IMR-90 (cell line): Measurements from ENCODE around the gene CD300C. TPM values are rescaled to one million over a fixed set of nuclear protein-coding genes. Genes with fewer than 3 reads are reported as not detected.

Source experiments
- ATAC-seq: fragments of 200-7000 bp; cut with Tn5 transposase; 2 replicates; pipeline ENCODE4 v1.9.1; 2020; ENCODE audit warnings: low read depth, mild to moderate bottlenecking, moderate library complexity
- BruUV-seq: library from RNA; stranded (reverse); fragments of 400-500 nt; replicated peaks from 2 replicates; lab custom pipeline; 2021; lab: Mats Ljungman, UMichigan
- CTCF ChIA-PET: fragments of 300-600 bp; formaldehyde crosslinking; extraction: SDS; loops from one replicate; lab custom pipeline; 2021; ENCODE audit warnings: antibody characterized with exemption; lab: Yijun Ruan, JAX
- POLR2A ChIA-PET: fragments of 300-600 bp; sonication (Branson Sonifier 250); formaldehyde crosslinking; loops from one replicate; lab custom pipeline; 2022; ENCODE audit warnings: antibody characterized with exemption; ENCODE audit not compliant: unreplicated experiment; lab: Charles Lee
- DNase-seq: peaks from one replicate; pipeline ENCODE4 v3.0.0; 2013
- H2AFZ ChIP-seq: replicated peaks from 2 replicates; pipeline ENCODE3; 2013; ENCODE audit warnings: low read length, mild to moderate bottlenecking; ENCODE audit not compliant: poor library complexity
- H2AK5ac ChIP-seq: 2 replicates; pipeline ENCODE4 v1.6.1; 2013; ENCODE audit warnings: low read depth, low read length, inconsistent platforms
- H2AK9ac ChIP-seq: replicated peaks from 2 replicates; pipeline ENCODE3; 2013; ENCODE audit warnings: mild to moderate bottlenecking, low read depth, low read length, moderate library complexity; ENCODE audit not compliant: poor library complexity
- H2BK120ac ChIP-seq: 2 replicates; pipeline ENCODE4 v1.6.1; 2013; ENCODE audit warnings: low read depth, low read length, inconsistent platforms
- H2BK15ac ChIP-seq: 3 replicates; pipeline ENCODE4 v1.6.1; 2013; ENCODE audit warnings: low read depth, low read length, inconsistent platforms
- H2BK20ac ChIP-seq: 2 replicates; pipeline ENCODE4 v1.6.1; 2013; ENCODE audit warnings: low read depth, mild to moderate bottlenecking, inconsistent platforms, low read length, moderate library complexity
- H2BK5ac ChIP-seq: 2 replicates; pipeline ENCODE4 v1.6.1; 2013; ENCODE audit warnings: mild to moderate bottlenecking, low read depth, low read length, inconsistent platforms; ENCODE audit not compliant: poor library complexity, severe bottlenecking
- H3K14ac ChIP-seq: replicated peaks from 2 replicates; pipeline ENCODE4 v1.6.1; 2013; ENCODE audit warnings: low read depth, low read length, inconsistent platforms
- H3K18ac ChIP-seq: 2 replicates; pipeline ENCODE4 v1.6.1; 2013; ENCODE audit warnings: low read depth, low read length, control low read depth
- H3K23ac ChIP-seq: 2 replicates; pipeline ENCODE4 v1.6.1; 2013; ENCODE audit warnings: low read depth, low read length, inconsistent platforms
- H3K27ac ChIP-seq: 2 replicates; pipeline ENCODE4 v1.5.1; 2013; ENCODE audit warnings: mild to moderate bottlenecking, control low read depth, low read length; ENCODE audit not compliant: insufficient read depth
- H3K27me3 ChIP-seq: 2 replicates; pipeline ENCODE4 v1.6.1; 2013; ENCODE audit warnings: low read length; ENCODE audit not compliant: control insufficient read depth, insufficient read depth
- H3K36me3 ChIP-seq: 2 replicates; pipeline ENCODE4 v1.6.1; 2013; ENCODE audit warnings: low read length, mixed read lengths; ENCODE audit not compliant: control insufficient read depth, insufficient read depth
- H3K4ac ChIP-seq: 2 replicates; pipeline ENCODE4 v1.6.1; 2013; ENCODE audit warnings: low read depth, low read length, inconsistent platforms
- H3K4me1 ChIP-seq: 2 replicates; pipeline ENCODE4 v1.6.1; 2013; ENCODE audit warnings: low read length, mixed read lengths; ENCODE audit not compliant: control insufficient read depth, insufficient read depth
- H3K4me2 ChIP-seq: 2 replicates; pipeline ENCODE4 v1.6.1; 2013; ENCODE audit warnings: low read depth, mild to moderate bottlenecking, control low read depth, low read length, moderate library complexity
- H3K4me3 ChIP-seq: 2 replicates; pipeline ENCODE4 v1.5.1; 2013; ENCODE audit warnings: low read depth, mild to moderate bottlenecking, control low read depth, low read length, moderate library complexity; ENCODE audit not compliant: insufficient read depth
- H3K56ac ChIP-seq: 2 replicates; pipeline ENCODE4 v1.6.1; 2013; ENCODE audit warnings: low read length, inconsistent platforms; ENCODE audit not compliant: insufficient read depth; ENCODE audit errors: extremely low read depth
- H3K79me1 ChIP-seq, 2 experiments: 2 replicates each; pipeline ENCODE4 v1.6.1; 2013; ENCODE audit warnings: low read length in 2 of 2, inconsistent platforms in 1 of 2, low read depth in 1 of 2
- H3K9ac ChIP-seq: 2 replicates; pipeline ENCODE4 v1.6.1; 2013; ENCODE audit warnings: low read depth, low read length, control low read depth
- H3K9me1 ChIP-seq: 2 replicates; pipeline ENCODE4 v1.6.1; 2013; ENCODE audit warnings: low read length, inconsistent platforms; ENCODE audit not compliant: insufficient read depth
- H3K9me3 ChIP-seq: 2 replicates; pipeline ENCODE4 v1.6.1; 2013; ENCODE audit warnings: low read length; ENCODE audit not compliant: control insufficient read depth, insufficient read depth
- H4K20me1 ChIP-seq: 2 replicates; pipeline ENCODE4 v1.6.1; 2013; ENCODE audit warnings: low read length, inconsistent platforms; ENCODE audit not compliant: insufficient read depth
- H4K5ac ChIP-seq: 2 replicates; pipeline ENCODE4 v1.6.1; 2013; ENCODE audit warnings: mild to moderate bottlenecking, low read depth, low read length, control low read depth
- H4K8ac ChIP-seq, 2 experiments: 2 replicates each; pipeline ENCODE4 v1.6.1; 2013; ENCODE audit warnings: low read depth in 2 of 2, low read length in 2 of 2, control low read depth in 1 of 2, inconsistent platforms in 1 of 2
- H4K91ac ChIP-seq: 2 replicates; pipeline ENCODE4 v1.6.1; 2013; ENCODE audit warnings: low read depth, low read length, inconsistent platforms; ENCODE audit not compliant: insufficient read depth
- CHD1 ChIP-seq: IDR thresholded peaks from 2 replicates; pipeline ENCODE4 v1.6.1; 2012; ENCODE audit warnings: low read depth, low read length, improper control_type of control experiment
- FOS ChIP-seq: fragments of 150-350 bp; IDR thresholded peaks from 2 replicates; pipeline ENCODE4 v1.6.1; 2016; ENCODE audit warnings: low read depth, low read length
- MAFK ChIP-seq: IDR thresholded peaks from 2 replicates; pipeline ENCODE4 v1.6.1; 2012; ENCODE audit warnings: low read depth, low read length, improper control_type of control experiment
- RAD21 ChIP-seq: IDR thresholded peaks from 2 replicates; pipeline ENCODE4 v1.6.1; 2012; ENCODE audit warnings: low read length, improper control_type of control experiment
- RCOR1 ChIP-seq: IDR thresholded peaks from 2 replicates; pipeline ENCODE4 v1.6.1; 2012; ENCODE audit warnings: mild to moderate bottlenecking, low read length, improper control_type of control experiment; ENCODE audit not compliant: insufficient replicate concordance
- RFX5 ChIP-seq: IDR thresholded peaks from 2 replicates; pipeline ENCODE4 v1.8.0; 2012; ENCODE audit warnings: low read depth, mild to moderate bottlenecking, low read length, moderate library complexity
- SMC3 ChIP-seq: fragments of 150-350 bp; IDR thresholded peaks from 2 replicates; pipeline ENCODE4 v1.6.1; 2016; ENCODE audit warnings: low read depth, mild to moderate bottlenecking, antibody characterized with exemption, low read length, moderate library complexity
- WGBS, 2 experiments: methylation state at CpG; one replicate each; pipeline versions ENCODE4 v1.1.5 to v1.1.7; 2013; ENCODE audit warnings: missing lambda C conversion rate in 2 of 2; ENCODE audit not compliant: insufficient read length in 1 of 2; ENCODE audit errors: extremely low coverage in 2 of 2; 5-methylcytosine and 5-hydroxymethylcytosine counted together
- dilution Hi-C: fragments of 300-500 bp; cut with HindIII; formaldehyde crosslinking; loops from one replicate; pipeline ENCODE4 v1.14.3; 2018; ENCODE audit warnings: low sequenced_read_pairs; ENCODE audit not compliant: unreplicated experiment
- in situ Hi-C: fragments of 300-500 bp; cut with MboI; formaldehyde crosslinking; loops from 3 replicates; pipeline ENCODE4 v1.14.3; 2019; ENCODE audit warnings: low sequenced_read_pairs, inconsistent platforms, mixed read lengths
- intact Hi-C: fragments of 100-400 bp; cut with micrococcal nuclease; formaldehyde crosslinking; loops from 2 replicates; pipeline ENCODE4 v1.10.0; 2022
- polyA plus RNA-seq, 3 experiments: library from polyadenylated mRNA; depleted of rRNA; stranded (reverse); fragments of >200 nt; gene quantifications; 2 replicates each; pipeline ENCODE4 v1.2.3, GENCODE V29; 2012; ENCODE audit warnings: low replicate concordance in 1 of 3
- total RNA-seq: library from RNA; depleted of rRNA; stranded (reverse); fragments of >200 nt; gene quantifications from 2 replicates; pipeline ENCODE4 v1.2.3, GENCODE V29; 2012

CD300C gene
- total and polyA plus RNA-seq, 2 of the 4 experiments (the other 2 are of a cell fraction) = not detected

GRCh38 chr17:74523308-74523707 lies 22.6 kb downstream of the CD300C start:
- Histone ChIP-seq H3K56ac (no peak overlapping the region), H3K9ac (no peak overlapping the region), H2AFZ (no peak overlapping the region), H4K5ac (no peak overlapping the region), H3K79me1 (no peaks in the 10 kb centered on the region), H3K4me3 (no peak overlapping the region), H4K8ac (no peak overlapping the region), H3K9me1 (no peaks in the 10 kb centered on the region), H2BK20ac (no peak overlapping the region), H3K36me3 (no peaks in the 10 kb centered on the region), H2AK5ac (no peak overlapping the region), H3K4me2 (no peak overlapping the region), H3K4me1 (no peaks in the 10 kb centered on the region), H2BK15ac (no peak overlapping the region), H2AK9ac (no peak overlapping the region), H3K9me3 (peaks cover 45% of the 10 kb centered on the region), H3K23ac (no peak overlapping the region), H3K4ac (no peak overlapping the region), H2BK120ac (no peak overlapping the region), H4K91ac (no peak overlapping the region), H3K18ac (no peak overlapping the region), H3K27ac (no peak overlapping the region), H4K20me1 (no peaks in the 10 kb centered on the region), H3K27me3 (no peaks in the 10 kb centered on the region), H3K14ac (no peak overlapping the region), H2BK5ac (no peak overlapping the region)
- no peak for DNase-seq
- dilution Hi-C loops = no loop called here
- ATAC-seq = no peak
- TF ChIP-seq RFX5 = no peak
- TF ChIP-seq MAFK = no peak
- no peak for TF ChIP-seq SMC3
- no peak for TF ChIP-seq FOS
- no peak for TF ChIP-seq RCOR1
- no peak for TF ChIP-seq RAD21
- no peak for TF ChIP-seq CHD1
- ChIA-PET POLR2A (no interaction called here), CTCF (no interaction called here)
- in situ Hi-C loops = no loop called here
- no TSS peak for BruUV-seq
- intact Hi-C loops = no loop called here
- WGBS, 2 experiments = 0% methylated on average over 1 of the region's 3 CpGs; no CpG with 5 or more reads in 1 of the 2 experiments
